Measurements from ENCODE around the gene TEX53. TPM values are rescaled to one million over a fixed set of nuclear protein-coding genes. Genes with fewer than 3 reads are reported as not detected.

The TEX53 gene
- total RNA-seq, 1 experiment from 2014 or later = not detected

DNA sequence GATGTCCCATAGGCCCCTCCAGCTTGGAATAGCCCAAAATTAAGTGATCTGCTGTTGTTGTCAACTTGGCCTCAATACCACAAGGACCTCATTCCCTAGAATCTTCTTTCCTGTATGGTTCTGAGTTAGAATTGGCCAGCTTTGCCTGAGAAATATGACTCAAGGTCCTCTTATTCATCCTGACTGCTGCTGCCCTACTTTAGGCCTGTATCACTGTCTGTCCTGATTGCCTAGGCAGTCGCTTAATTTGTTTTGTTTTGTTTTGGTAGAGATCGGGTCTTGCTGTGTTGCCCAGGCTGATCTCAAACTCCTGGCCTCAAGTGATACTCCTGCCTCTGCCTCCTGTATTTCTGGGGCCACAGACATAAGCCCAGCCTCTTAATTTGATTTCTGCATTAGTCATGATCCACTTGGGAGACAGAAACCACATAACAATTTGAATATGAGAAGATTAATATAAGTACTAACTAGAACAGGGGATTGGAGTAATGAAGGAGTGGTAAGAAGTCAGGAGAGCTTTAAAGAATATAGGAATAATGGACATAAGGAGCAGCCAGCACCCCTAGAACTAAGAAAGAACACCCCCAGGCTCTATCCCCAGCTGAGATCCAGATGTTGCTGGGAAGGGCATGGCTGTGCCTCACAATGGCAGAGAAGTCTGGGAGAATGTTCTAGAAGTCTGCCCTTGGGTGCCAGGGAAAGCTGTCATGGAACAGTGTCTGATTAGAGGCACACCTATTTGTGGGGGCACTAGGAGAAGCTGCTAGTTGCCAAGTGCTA lies 4.6 kb downstream of the TEX53 start:
- no peak overlapping the region for H3K4me2 ChIP-seq (ENCODE audit: low read length)
- H3K79me2 ChIP-seq (ENCODE audit: insufficient read depth, low read length) = no peaks in the 10 kb centered on the region
- BruUV-seq (replicated peaks) = no TSS peak
- no peak overlapping the region for H3K9ac ChIP-seq (ENCODE audit: low read length)
- CTCF ChIA-PET = interaction anchor here (0.6 to 4.0 kb wide), 35 partner anchors 8 to 545 kb away, joined by 3 to 71 read pairs (median 4); partner anchors contain the start of gene ATP6V1G1
- no peak for DNase-seq (ENCODE audit: low read depth, low spot score)
- no peak overlapping the region for H3K27ac ChIP-seq (ENCODE audit: low read depth, low read length)
- H2AFZ ChIP-seq (ENCODE audit: low read depth, low read length, poor library complexity, severe bottlenecking) = no peak overlapping the region
- TF ChIP-seq, protein P1, sequence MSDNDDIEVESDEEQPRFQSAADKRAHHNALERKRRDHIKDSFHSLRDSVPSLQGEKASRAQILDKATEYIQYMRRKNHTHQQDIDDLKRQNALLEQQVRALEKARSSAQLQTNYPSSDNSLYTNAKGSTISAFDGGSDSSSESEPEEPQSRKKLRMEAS (IDR thresholded peaks at IDR 0.05) = 0 out of 2 replicates have a peak, but pooled peaks have one; percentile 10
- TF ChIP-seq ZFX (IDR thresholded peaks at IDR 0.05) = no peak
- H3K4me1 ChIP-seq (ENCODE audit: control insufficient read depth in 1 of 2, insufficient read depth in 2 of 2, low read length in 2 of 2) = peaks cover 0 to 5% of the 10 kb centered on the region in 2 experiments; a peak in 2 of 4 replicates
- intact Hi-C loops (cut with micrococcal nuclease) = loop anchor here (1.0 kb wide), 4 partner anchors 166 to 314 kb away; no protein-coding TSS in a partner anchor
- no peaks in the 10 kb centered on the region for H3K36me3 ChIP-seq (ENCODE audit: control insufficient read depth in 1 of 2, insufficient read depth in 2 of 2, low read length in 2 of 2)
- ATAC-seq = no peak; the same call in 1 of the 2 replicates
- H4K20me1 ChIP-seq (ENCODE audit: insufficient read depth) = no peaks in the 10 kb centered on the region
- H3K9me3 ChIP-seq (ENCODE audit: control insufficient read depth in 1 of 2, insufficient read depth in 1 of 2, low read depth in 1 of 2, low read length in 2 of 2) = no peaks in the 10 kb centered on the region
- POLR2A ChIA-PET = interaction anchor here (1.0 to 1.6 kb wide), 5 partner anchors 65 to 247 kb away, joined by 3 to 4 read pairs (median 4); partner anchors contain the start of gene ATP6V1G1
- H3K27me3 ChIP-seq (ENCODE audit: insufficient read depth, low read length) = no peaks in the 10 kb centered on the region
- H3K9me2 ChIP-seq (ENCODE audit: insufficient read depth) = no peaks in the 10 kb centered on the region
- RAD21 ChIA-PET (ENCODE audit: low non-redundant PET in 1 of 2, low total read pairs in 2 of 2, uncharacterized antibody in 2 of 2, unreplicated experiment in 2 of 2) = interaction anchor here (0.9 to 1.7 kb wide), 12 partner anchors 115 to 247 kb away, joined by 3 to 15 read pairs (median 5); no protein-coding TSS in a partner anchor
- no peak overlapping the region for H3K4me3 ChIP-seq (replicated peaks in 1 of 2; ENCODE audit: low read depth in 1 of 2, low read length in 2 of 2)

DNA sequence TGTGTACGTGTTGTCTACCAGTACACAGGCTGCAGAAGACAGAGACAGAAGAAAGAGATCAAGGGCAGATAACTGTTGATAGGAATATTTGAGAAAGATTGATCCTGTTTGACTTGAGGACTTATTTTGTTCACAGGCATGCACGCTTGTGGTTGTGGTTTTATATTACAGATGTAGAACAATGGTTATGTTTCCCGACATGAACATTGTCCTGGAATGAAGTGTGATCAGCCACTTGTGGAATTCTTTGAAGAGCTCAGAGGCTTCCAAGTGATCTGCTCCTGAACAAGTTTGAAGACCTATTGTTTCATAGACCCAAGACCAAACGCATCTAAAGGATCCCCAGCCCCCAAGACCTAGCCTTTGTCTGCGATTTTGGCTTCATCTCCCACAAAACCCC lies 13.7 kb downstream of the TEX53 start:
- CTCF ChIA-PET = interaction anchor here (1.6 kb wide), 1 partner anchor 9 kb away, joined by 7 read pairs; no protein-coding TSS in a partner anchor
- intact Hi-C loops (cut with micrococcal nuclease) = no loop called here
- Histone ChIP-seq H3K9ac (ENCODE audit: low read length) (no peak overlapping the region), H3K27ac (ENCODE audit: low read depth, low read length) (no peak overlapping the region), H3K4me3 (replicated peaks in 1 of 2; ENCODE audit: low read depth in 1 of 2, low read length in 2 of 2) (no peak overlapping the region), H3K9me3 (ENCODE audit: control insufficient read depth in 1 of 2, insufficient read depth in 1 of 2, low read depth in 1 of 2, low read length in 2 of 2) (no peaks in the 10 kb centered on the region), H3K27me3 (ENCODE audit: insufficient read depth, low read length) (no peaks in the 10 kb centered on the region), H2AFZ (ENCODE audit: low read depth, low read length, poor library complexity, severe bottlenecking) (no peak overlapping the region), H3K4me2 (ENCODE audit: low read length) (no peak overlapping the region), H4K20me1 (ENCODE audit: insufficient read depth) (no peaks in the 10 kb centered on the region), H3K4me1 (ENCODE audit: control insufficient read depth in 1 of 2, insufficient read depth in 2 of 2, low read length in 2 of 2) (no peaks in the 10 kb centered on the region), H3K36me3 (ENCODE audit: control insufficient read depth in 1 of 2, insufficient read depth in 2 of 2, low read length in 2 of 2) (peaks cover 0 to 2% of the 10 kb centered on the region in 2 experiments; a peak in 2 of 4 replicates), H3K9me2 (ENCODE audit: insufficient read depth) (no peaks in the 10 kb centered on the region), H3K79me2 (ENCODE audit: insufficient read depth, low read length) (no peaks in the 10 kb centered on the region)
- no peak for ATAC-seq
- POLR2A ChIA-PET = no interaction called here
- TF ChIP-seq, protein P1 (IDR thresholded peaks at IDR 0.05) = no peak
- TF ChIP-seq, protein P2, sequence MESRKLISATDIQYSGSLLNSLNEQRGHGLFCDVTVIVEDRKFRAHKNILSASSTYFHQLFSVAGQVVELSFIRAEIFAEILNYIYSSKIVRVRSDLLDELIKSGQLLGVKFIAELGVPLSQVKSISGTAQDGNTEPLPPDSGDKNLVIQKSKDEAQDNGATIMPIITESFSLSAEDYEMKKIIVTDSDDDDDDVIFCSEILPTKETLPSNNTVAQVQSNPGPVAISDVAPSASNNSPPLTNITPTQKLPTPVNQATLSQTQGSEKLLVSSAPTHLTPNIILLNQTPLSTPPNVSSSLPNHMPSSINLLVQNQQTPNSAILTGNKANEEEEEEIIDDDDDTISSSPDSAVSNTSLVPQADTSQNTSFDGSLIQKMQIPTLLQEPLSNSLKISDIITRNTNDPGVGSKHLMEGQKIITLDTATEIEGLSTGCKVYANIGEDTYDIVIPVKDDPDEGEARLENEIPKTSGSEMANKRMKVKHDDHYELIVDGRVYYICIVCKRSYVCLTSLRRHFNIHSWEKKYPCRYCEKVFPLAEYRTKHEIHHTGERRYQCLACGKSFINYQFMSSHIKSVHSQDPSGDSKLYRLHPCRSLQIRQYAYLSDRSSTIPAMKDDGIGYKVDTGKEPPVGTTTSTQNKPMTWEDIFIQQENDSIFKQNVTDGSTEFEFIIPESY (IDR thresholded peaks at IDR 0.05; ENCODE audit: extremely low read depth, insufficient replicate concordance, low read length) = no peak
- no peak for TF ChIP-seq YY1 (IDR thresholded peaks at IDR 0.05; ENCODE audit: extremely low read depth, insufficient replicate concordance, low read depth, low read length)
- RAD21 ChIA-PET (ENCODE audit: low non-redundant PET in 1 of 2, low total read pairs in 2 of 2, uncharacterized antibody in 2 of 2, unreplicated experiment in 2 of 2) = no interaction called here
- no TSS peak for BruUV-seq (replicated peaks)
- DNase-seq (ENCODE audit: low read depth, low spot score) = no peak
